MM.1S (cell line): ENCODE data around the gene DPEP2NB.

ENCODE experiments used
- DNase-seq: peaks from one replicate; pipeline ENCODE4 v3.0.0-alpha.2; 2015
- H2AFZ ChIP-seq: fragments of 300-600 bp; sonication (generic); 2 replicates; pipeline ENCODE4 v1.6.0; 2016; ENCODE audit warnings: antibody characterized with exemption, low read length
- H3F3A ChIP-seq: fragments of 300-600 bp; sonication (generic); 2 replicates; pipeline ENCODE4 v1.6.1; 2016; ENCODE audit warnings: mild to moderate bottlenecking, antibody characterized with exemption, low read length, moderate library complexity, mixed read lengths; ENCODE audit not compliant: insufficient read depth
- H3K27ac ChIP-seq: fragments of 300-600 bp; sonication (generic); 2 replicates; pipeline ENCODE4 v1.5.1; 2016; ENCODE audit warnings: mild to moderate bottlenecking, low read length
- H3K27me3 ChIP-seq: fragments of 300-600 bp; sonication (generic); replicated peaks from 2 replicates; pipeline ENCODE4 v1.6.0; 2016; ENCODE audit warnings: low read length; ENCODE audit not compliant: insufficient read depth
- H3K36me3 ChIP-seq: fragments of 300-600 bp; sonication (generic); replicated peaks from 2 replicates; pipeline ENCODE4 v1.6.1; 2016; ENCODE audit warnings: mild to moderate bottlenecking, low read length, mixed read lengths; ENCODE audit not compliant: insufficient read depth
- H3K4me1 ChIP-seq: fragments of 300-600 bp; sonication (generic); 2 replicates; pipeline ENCODE4 v1.6.1; 2016; ENCODE audit warnings: low read length, mixed read lengths
- H3K4me2 ChIP-seq: fragments of 300-600 bp; sonication (generic); 2 replicates; pipeline ENCODE4 v1.6.0; 2016; ENCODE audit warnings: low read depth, low read length
- H3K4me3 ChIP-seq: fragments of 300-600 bp; sonication (generic); 2 replicates; pipeline ENCODE4 v1.5.1; 2016; ENCODE audit warnings: low read length, mixed read lengths
- H3K79me2 ChIP-seq: fragments of 300-600 bp; sonication (generic); 2 replicates; pipeline ENCODE4 v1.6.1; 2016; ENCODE audit warnings: mixed run types, low read length, mixed read lengths
- H3K9ac ChIP-seq: fragments of 300-600 bp; sonication (generic); 2 replicates; pipeline ENCODE4 v1.6.1; 2016; ENCODE audit warnings: low read length, mixed read lengths
- H3K9me2 ChIP-seq: fragments of 300-600 bp; sonication (generic); replicated peaks from 2 replicates; pipeline ENCODE4 v1.6.1; 2016; ENCODE audit warnings: mild to moderate bottlenecking, low read length, mixed read lengths; ENCODE audit not compliant: insufficient read depth
- H3K9me3 ChIP-seq: fragments of 300-600 bp; sonication (generic); replicated peaks from 2 replicates; pipeline ENCODE4 v1.6.1; 2016; ENCODE audit warnings: mild to moderate bottlenecking, low read length, mixed read lengths; ENCODE audit not compliant: insufficient read depth
- H4K20me1 ChIP-seq: fragments of 300-600 bp; sonication (generic); 2 replicates; pipeline ENCODE4 v1.6.1; 2016; ENCODE audit warnings: mild to moderate bottlenecking, low read length, moderate library complexity, mixed read lengths; ENCODE audit not compliant: insufficient read depth
- EZH2 ChIP-seq: fragments of 300-600 bp; sonication (generic); optimal IDR thresholded peaks from 2 replicates; pipeline ENCODE3; 2017; ENCODE audit warnings: low read depth, mild to moderate bottlenecking, antibody characterized with exemption, low read length, mixed read lengths
- EZH2phosphoT487 ChIP-seq: fragments of 300-600 bp; sonication (generic); IDR thresholded peaks from 2 replicates; pipeline ENCODE4 v1.6.1; 2018; ENCODE audit warnings: antibody characterized with exemption, low read length
- TF ChIP-seq, protein P1 (sequence below): fragments of 300-600 bp; sonication (generic); IDR thresholded peaks from 2 replicates; pipeline ENCODE4 v1.5.1; 2016; ENCODE audit warnings: antibody characterized with exemption, low read length, mixed read lengths

Gene DPEP2NB

DNA sequence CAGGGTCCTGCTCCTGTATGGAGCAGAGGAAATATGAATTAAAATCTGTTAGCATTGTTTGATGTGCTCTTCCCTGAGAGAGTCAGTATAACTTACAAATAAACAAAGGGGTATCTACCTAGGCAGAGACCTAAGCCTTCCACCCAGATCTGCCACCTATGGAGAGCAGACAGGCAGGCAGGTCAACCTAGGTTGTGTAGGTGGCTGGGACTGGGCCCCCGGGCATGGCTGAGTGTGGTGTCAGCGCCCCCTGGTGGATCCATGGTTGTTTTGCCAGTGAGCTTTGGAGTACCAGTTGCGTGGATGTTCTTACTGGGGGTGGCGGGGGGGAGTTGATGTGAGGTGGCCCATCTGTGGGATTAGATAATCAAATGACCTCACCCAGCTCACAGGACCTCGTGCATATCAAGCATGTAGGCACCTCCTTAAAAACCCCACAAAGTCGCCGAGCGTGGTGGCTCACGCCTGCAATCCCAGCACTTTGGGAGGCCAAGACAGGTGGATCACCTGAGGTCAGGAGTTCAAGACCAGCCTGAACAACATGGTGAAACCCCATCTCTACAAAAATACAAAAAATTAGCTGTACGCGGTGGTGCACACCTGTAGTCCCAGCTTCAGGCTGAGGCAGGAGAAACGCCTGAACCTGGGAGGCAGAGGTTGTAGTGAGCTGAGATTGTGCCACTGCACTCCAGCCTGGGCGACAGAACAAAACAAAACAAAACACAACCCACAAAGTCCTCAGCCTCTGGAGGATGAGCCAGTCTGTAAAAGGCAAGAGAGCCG is 25.0 kb upstream of the DPEP2NB start:
- Histone ChIP-seq H3K9me3 (no peaks in the 10 kb centered on the region), H3F3A (no peaks in the 10 kb centered on the region), H3K9ac (no peak overlapping the region), H3K4me3 (no peak overlapping the region), H3K79me2 (no peaks in the 10 kb centered on the region), H3K27ac (no peak overlapping the region), H3K4me1 (no peaks in the 10 kb centered on the region), H4K20me1 (no peaks in the 10 kb centered on the region), H3K36me3 (no peaks in the 10 kb centered on the region), H3K9me2 (no peaks in the 10 kb centered on the region), H2AFZ (no peak overlapping the region), H3K4me2 (no peak overlapping the region), H3K27me3 (no peaks in the 10 kb centered on the region)
- TF ChIP-seq, protein P1, sequence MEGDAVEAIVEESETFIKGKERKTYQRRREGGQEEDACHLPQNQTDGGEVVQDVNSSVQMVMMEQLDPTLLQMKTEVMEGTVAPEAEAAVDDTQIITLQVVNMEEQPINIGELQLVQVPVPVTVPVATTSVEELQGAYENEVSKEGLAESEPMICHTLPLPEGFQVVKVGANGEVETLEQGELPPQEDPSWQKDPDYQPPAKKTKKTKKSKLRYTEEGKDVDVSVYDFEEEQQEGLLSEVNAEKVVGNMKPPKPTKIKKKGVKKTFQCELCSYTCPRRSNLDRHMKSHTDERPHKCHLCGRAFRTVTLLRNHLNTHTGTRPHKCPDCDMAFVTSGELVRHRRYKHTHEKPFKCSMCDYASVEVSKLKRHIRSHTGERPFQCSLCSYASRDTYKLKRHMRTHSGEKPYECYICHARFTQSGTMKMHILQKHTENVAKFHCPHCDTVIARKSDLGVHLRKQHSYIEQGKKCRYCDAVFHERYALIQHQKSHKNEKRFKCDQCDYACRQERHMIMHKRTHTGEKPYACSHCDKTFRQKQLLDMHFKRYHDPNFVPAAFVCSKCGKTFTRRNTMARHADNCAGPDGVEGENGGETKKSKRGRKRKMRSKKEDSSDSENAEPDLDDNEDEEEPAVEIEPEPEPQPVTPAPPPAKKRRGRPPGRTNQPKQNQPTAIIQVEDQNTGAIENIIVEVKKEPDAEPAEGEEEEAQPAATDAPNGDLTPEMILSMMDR = peak; percentile 88
- TF ChIP-seq EZH2 (no peak), EZH2phosphoT487 (no peak)
- peak; percentile 82 for DNase-seq

DNA sequence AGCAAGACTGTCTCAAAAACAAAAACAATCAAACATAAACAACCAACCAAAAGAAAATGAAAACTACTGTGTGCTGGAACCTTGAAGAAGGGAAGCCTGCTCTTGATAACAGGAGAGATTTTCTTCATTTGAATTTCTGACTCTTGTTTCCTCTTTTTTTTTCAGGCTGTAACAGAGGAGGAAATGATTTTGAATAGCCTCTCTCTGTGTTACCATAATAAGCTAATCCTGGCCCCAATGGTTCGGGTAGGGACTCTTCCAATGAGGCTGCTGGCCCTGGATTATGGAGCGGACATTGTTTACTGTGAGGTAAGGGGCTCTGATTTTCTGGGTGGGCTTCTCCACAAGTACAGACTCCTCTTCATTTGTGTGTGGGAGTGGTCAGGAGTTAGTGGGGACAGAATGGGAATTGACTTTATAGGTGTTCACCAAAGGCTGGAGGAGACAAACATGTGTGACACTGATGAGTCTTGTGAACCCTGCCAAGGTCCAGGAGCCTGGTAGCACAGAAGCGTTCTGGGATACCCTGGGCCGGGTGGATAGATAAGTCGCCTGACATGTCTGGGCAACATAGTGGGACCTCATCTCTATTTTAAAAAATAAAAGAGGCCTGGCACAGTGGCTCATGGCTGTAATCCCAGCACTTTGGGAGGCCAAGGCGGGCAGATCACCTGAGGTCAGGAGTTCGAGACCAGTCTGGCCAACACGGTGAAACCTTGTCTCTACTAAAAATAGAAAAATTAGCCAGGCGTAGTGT is 22.3 kb upstream of the DPEP2NB start:
- Histone ChIP-seq H4K20me1 (no peaks in the 10 kb centered on the region), H3F3A (no peaks in the 10 kb centered on the region), H3K4me2 (no peak overlapping the region), H3K9ac (no peak overlapping the region), H3K27me3 (no peaks in the 10 kb centered on the region), H3K9me3 (no peaks in the 10 kb centered on the region), H3K9me2 (no peaks in the 10 kb centered on the region), H3K36me3 (no peaks in the 10 kb centered on the region), H3K4me3 (no peak overlapping the region), H3K79me2 (no peaks in the 10 kb centered on the region), H2AFZ (no peak overlapping the region), H3K27ac (no peak overlapping the region), H3K4me1 (no peaks in the 10 kb centered on the region)
- no peak for TF ChIP-seq EZH2
- no peak for TF ChIP-seq EZH2phosphoT487
- TF ChIP-seq, protein P1 = no peak
- no peak for DNase-seq

DNA sequence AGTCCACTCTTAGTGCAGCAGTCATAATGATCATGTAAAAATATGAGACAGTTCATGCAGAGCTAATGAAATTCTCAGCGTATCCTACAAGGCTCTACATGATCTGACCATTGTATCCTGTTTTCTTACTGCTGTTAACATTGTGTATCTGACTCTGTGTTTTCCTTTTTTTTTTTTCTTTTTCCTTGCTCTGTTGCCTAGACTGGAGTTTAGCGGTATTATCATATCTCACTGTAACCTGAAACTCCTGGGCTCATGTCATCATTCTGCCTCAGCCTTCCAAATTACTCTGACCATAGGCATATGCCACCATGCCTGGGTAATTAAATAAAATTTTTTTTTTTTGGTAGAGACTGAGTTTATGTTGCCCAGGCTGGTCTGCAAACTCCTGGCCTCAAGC is 19.5 kb upstream of the DPEP2NB start:
- H3K9me3 ChIP-seq = no peaks in the 10 kb centered on the region
- no peaks in the 10 kb centered on the region for H3K27me3 ChIP-seq
- no peak overlapping the region for H2AFZ ChIP-seq
- no peaks in the 10 kb centered on the region for H3K36me3 ChIP-seq
- TF ChIP-seq EZH2 (no peak), EZH2phosphoT487 (no peak)
- TF ChIP-seq, protein P1 = no peak
- H3K9me2 ChIP-seq = no peaks in the 10 kb centered on the region
- no peak for DNase-seq
- H3K9ac ChIP-seq = no peak overlapping the region
- no peaks in the 10 kb centered on the region for H3K4me1 ChIP-seq
- H3K79me2 ChIP-seq = no peaks in the 10 kb centered on the region
- H4K20me1 ChIP-seq = no peaks in the 10 kb centered on the region
- no peak overlapping the region for H3K27ac ChIP-seq
- no peak overlapping the region for H3K4me2 ChIP-seq
- no peak overlapping the region for H3K4me3 ChIP-seq
- H3F3A ChIP-seq = no peaks in the 10 kb centered on the region
